ENCODE data around the gene EVI5. TPM values are rescaled to one million over a fixed set of nuclear protein-coding genes. Genes with fewer than 3 reads are reported as not detected.

Gene EVI5
- total and polyA plus RNA-seq, 2 experiments from 2014 or later: 16.5 to 20.0 TPM

DNA sequence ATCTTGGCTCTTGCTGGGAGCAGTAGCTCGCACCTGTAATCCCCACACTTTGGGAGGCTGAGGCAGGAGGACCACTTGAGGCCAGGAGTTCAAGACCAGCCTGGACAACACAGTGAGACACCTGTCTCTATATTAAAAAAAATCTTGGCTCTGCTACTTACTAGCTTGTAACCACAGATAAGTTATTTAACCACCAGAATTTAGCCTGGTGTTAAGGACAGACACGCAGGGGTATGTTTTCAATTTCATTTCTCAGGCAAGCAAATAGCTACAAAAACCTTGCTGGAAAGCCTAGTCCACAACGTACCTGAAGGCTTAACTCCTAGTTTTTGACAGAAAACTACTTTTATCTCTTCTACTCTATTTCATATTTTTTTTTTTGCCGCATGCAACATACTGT, 273.4 kb downstream of the EVI5 start:
- Histone ChIP-seq H3F3A (ENCODE audit: insufficient read depth) (no peaks in the 10 kb centered on the region), H3K79me2 (ENCODE audit: insufficient read depth) (no peaks in the 10 kb centered on the region), H3K4me2 (ENCODE audit: unreplicated experiment) (no peak overlapping the region), H3K4me1 (ENCODE audit: insufficient read depth) (no peaks in the 10 kb centered on the region), H3K9me2 (ENCODE audit: insufficient read depth) (no peaks in the 10 kb centered on the region), H3K4me3 (no peak overlapping the region), H3K9me3 (ENCODE audit: low read depth) (no peaks in the 10 kb centered on the region), H3K27ac (no peak overlapping the region), H3K36me3 (ENCODE audit: low read depth) (no peaks in the 10 kb centered on the region; the same call in 1 of the 2 replicates), H2AFZ (no peak overlapping the region), H3K9ac (no peak overlapping the region), H3K27me3 (replicated peaks; ENCODE audit: insufficient read depth) (no peaks in the 10 kb centered on the region), H4K20me1 (ENCODE audit: insufficient read depth) (no peaks in the 10 kb centered on the region)
- in situ Hi-C loops (cut with MboI): no loop called here
- 93 to 98% methylated on average over 4 of the region's 4 CpGs for WGBS, 2 experiments (ENCODE audit: low coverage in 1 of 2, low lambda C conversion rate in 2 of 2, missing lambda C conversion rate in 2 of 2)
- no peak for TF ChIP-seq EZH2 (IDR thresholded peaks at IDR 0.05; ENCODE audit: insufficient read depth, poor library complexity, severe bottlenecking)
- no peak for TF ChIP-seq EZH2phosphoT487 (IDR thresholded peaks at IDR 0.05; ENCODE audit: insufficient read depth, low read depth)
- DNase-seq: no peak

DNA sequence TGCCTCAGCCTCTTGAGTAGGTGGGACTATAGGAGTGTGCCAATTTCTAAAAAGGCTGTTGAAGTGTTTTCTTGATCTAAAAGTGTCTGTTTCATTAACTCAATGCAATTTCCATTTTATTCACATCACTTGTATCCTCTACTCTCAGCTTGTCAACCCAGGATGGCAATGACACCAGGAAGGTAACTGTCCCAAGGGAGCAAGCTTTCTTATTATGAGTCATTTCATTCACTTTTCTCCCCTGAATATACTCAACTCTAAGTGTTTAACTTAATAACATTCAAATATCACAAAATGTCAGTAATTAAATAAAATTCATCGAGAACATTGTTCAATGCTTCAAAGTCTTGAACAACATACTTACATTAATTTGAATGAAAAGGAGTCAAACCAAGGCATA, 275.3 kb downstream of the EVI5 start:
- Histone ChIP-seq H2AFZ (no peak overlapping the region), H3K27ac (no peak overlapping the region), H3K4me2 (ENCODE audit: unreplicated experiment) (no peak overlapping the region), H3K36me3 (ENCODE audit: low read depth) (no peaks in the 10 kb centered on the region; the same call in 1 of the 2 replicates), H3F3A (ENCODE audit: insufficient read depth) (no peaks in the 10 kb centered on the region; the same call in 1 of the 2 replicates), H3K9me2 (ENCODE audit: insufficient read depth) (no peaks in the 10 kb centered on the region), H3K4me1 (ENCODE audit: insufficient read depth) (no peaks in the 10 kb centered on the region), H3K27me3 (replicated peaks; ENCODE audit: insufficient read depth) (no peaks in the 10 kb centered on the region), H3K9ac (no peak overlapping the region), H3K4me3 (no peak overlapping the region), H3K79me2 (ENCODE audit: insufficient read depth) (no peaks in the 10 kb centered on the region), H3K9me3 (ENCODE audit: low read depth) (no peaks in the 10 kb centered on the region), H4K20me1 (ENCODE audit: insufficient read depth) (no peaks in the 10 kb centered on the region)
- TF ChIP-seq EZH2 (IDR thresholded peaks at IDR 0.05; ENCODE audit: insufficient read depth, poor library complexity, severe bottlenecking): no peak
- TF ChIP-seq EZH2phosphoT487 (IDR thresholded peaks at IDR 0.05; ENCODE audit: insufficient read depth, low read depth): no peak
- DNase-seq: no peak
- 98 to 100% methylated on average over 1 of the region's 1 CpG for WGBS, 2 experiments (ENCODE audit: low coverage in 1 of 2, low lambda C conversion rate in 2 of 2, missing lambda C conversion rate in 2 of 2)
- in situ Hi-C loops (cut with MboI): no loop called here

GRCh38 chr1:92505015-92505692, 279.8 kb downstream of the EVI5 start:
- H3F3A ChIP-seq (ENCODE audit: insufficient read depth): no peaks in the 10 kb centered on the region; the same call in 1 of the 2 replicates
- no peak overlapping the region for H3K4me2 ChIP-seq (ENCODE audit: unreplicated experiment)
- WGBS, 2 experiments (ENCODE audit: low coverage in 1 of 2, low lambda C conversion rate in 2 of 2, missing lambda C conversion rate in 2 of 2): 53 to 61% methylated on average over 6 of the region's 6 CpGs

GRCh38 chr1:92504291-92505014, 280.5 kb downstream of the EVI5 start:
- Histone ChIP-seq H3K27ac (no peak overlapping the region), H3K79me2 (ENCODE audit: insufficient read depth) (no peaks in the 10 kb centered on the region), H3K9ac (no peak overlapping the region), H3F3A (ENCODE audit: insufficient read depth) (no peaks in the 10 kb centered on the region; the same call in 1 of the 2 replicates), H3K9me3 (ENCODE audit: low read depth) (no peaks in the 10 kb centered on the region), H3K4me3 (no peak overlapping the region), H3K9me2 (ENCODE audit: insufficient read depth) (no peaks in the 10 kb centered on the region), H3K4me2 (ENCODE audit: unreplicated experiment) (no peak overlapping the region), H3K4me1 (ENCODE audit: insufficient read depth) (no peaks in the 10 kb centered on the region), H2AFZ (no peak overlapping the region), H3K27me3 (replicated peaks; ENCODE audit: insufficient read depth) (no peaks in the 10 kb centered on the region), H4K20me1 (ENCODE audit: insufficient read depth) (no peaks in the 10 kb centered on the region), H3K36me3 (ENCODE audit: low read depth) (no peaks in the 10 kb centered on the region)
- in situ Hi-C loops (cut with MboI): no loop called here
- 57 to 61% methylated on average over 8 of the region's 8 CpGs for WGBS, 2 experiments (ENCODE audit: low coverage in 1 of 2, low lambda C conversion rate in 2 of 2, missing lambda C conversion rate in 2 of 2)
- TF ChIP-seq EZH2 (IDR thresholded peaks at IDR 0.05; ENCODE audit: insufficient read depth, poor library complexity, severe bottlenecking) (no peak), EZH2phosphoT487 (IDR thresholded peaks at IDR 0.05; ENCODE audit: insufficient read depth, low read depth) (no peak)
- no peak for DNase-seq

More at GRCh38 chr1:92505015-92505692, 279.8 kb downstream of the EVI5 start:
- Histone ChIP-seq H3K27me3 (replicated peaks; ENCODE audit: insufficient read depth) (no peaks in the 10 kb centered on the region), H3K4me3 (no peak overlapping the region), H3K9me2 (ENCODE audit: insufficient read depth) (no peaks in the 10 kb centered on the region), H3K36me3 (ENCODE audit: low read depth) (no peaks in the 10 kb centered on the region; the same call in 1 of the 2 replicates), H3K9me3 (ENCODE audit: low read depth) (no peaks in the 10 kb centered on the region), H3K4me1 (ENCODE audit: insufficient read depth) (no peaks in the 10 kb centered on the region), H3K79me2 (ENCODE audit: insufficient read depth) (no peaks in the 10 kb centered on the region), H4K20me1 (ENCODE audit: insufficient read depth) (no peaks in the 10 kb centered on the region), H3K9ac (no peak overlapping the region), H2AFZ (no peak overlapping the region), H3K27ac (no peak overlapping the region)
- TF ChIP-seq EZH2 (IDR thresholded peaks at IDR 0.05; ENCODE audit: insufficient read depth, poor library complexity, severe bottlenecking) (no peak), EZH2phosphoT487 (IDR thresholded peaks at IDR 0.05; ENCODE audit: insufficient read depth, low read depth) (no peak)
- in situ Hi-C loops (cut with MboI): no loop called here
- DNase-seq: peak; percentile 17

Measured in GM23248 (cell line).